Upper lobe of left lung (tissue), 6 donors: ENCODE measurements around the gene CD83. TPM values are rescaled to one million over a fixed set of nuclear protein-coding genes. Genes with fewer than 3 reads are reported as not detected.

Experiments
- ATAC-seq, 2 donors: fragments of 200-7000 bp; cut with Tn5 transposase; one replicate each; pipeline ENCODE4 v1.9.1; 2022; ENCODE audit warnings: mild to moderate bottlenecking in 2 of 2, moderate library complexity in 2 of 2; ENCODE audit not compliant: low FRiP score in 2 of 2
- DNase-seq, 2 donors: peaks; one replicate each; pipeline ENCODE4 v3.0.0-alpha.2; 2019 to 2020
- H3K27ac ChIP-seq, 4 donors: fragments of 200-600 bp; sonication (generic); one replicate each; pipeline ENCODE4 v1.5.1; 2016 to 2019
- H3K27me3 ChIP-seq, 4 donors: fragments of 200-600 bp; sonication (generic); one replicate each; pipeline ENCODE4 v1.5.1; 2017 to 2019
- H3K36me3 ChIP-seq, 4 donors: fragments of 200-600 bp; sonication (generic); one replicate each; pipeline ENCODE4 v1.5.1; 2016 to 2019
- H3K4me1 ChIP-seq, 4 donors: fragments of 200-600 bp; sonication (generic); one replicate each; pipeline ENCODE4 v1.5.1; 2018 to 2019
- H3K4me3 ChIP-seq, 4 donors: fragments of 200-600 bp; sonication (generic); one replicate each; pipeline ENCODE4 v1.5.1; 2017 to 2019; ENCODE audit warnings: mild to moderate bottlenecking in 2 of 4, moderate library complexity in 1 of 4
- H3K9me3 ChIP-seq, 4 donors: fragments of 200-600 bp; sonication (generic); one replicate each; pipeline ENCODE4 v1.5.1; 2018 to 2019
- CTCF ChIP-seq, 6 experiments: fragments of 450-650 bp in 4 of 6; fragments of 200-600 bp in 2 of 6; sonication (generic) in 2 of 6; IDR thresholded peaks; one replicate each; pipeline ENCODE4 v1.5.1; 2016 to 2019; ENCODE audit warnings: antibody characterized with exemption in 6 of 6
- EP300 ChIP-seq, 4 donors: sonication (generic); formaldehyde crosslinking; IDR thresholded peaks; one replicate each; pipeline ENCODE4 v1.5.1; 2017; ENCODE audit warnings: antibody characterized with exemption in 4 of 4, control low read depth in 2 of 4
- POLR2A ChIP-seq, 4 donors: fragments of 450-650 bp; IDR thresholded peaks; one replicate each; pipeline ENCODE4 v1.5.1; 2016 to 2017; ENCODE audit warnings: antibody characterized with exemption in 4 of 4, mild to moderate bottlenecking in 2 of 4
- POLR2AphosphoS5 ChIP-seq, 2 donors: sonication (generic); formaldehyde crosslinking; IDR thresholded peaks; one replicate each; pipeline ENCODE4 v1.5.1; 2017; ENCODE audit warnings: antibody characterized with exemption in 2 of 2
- WGBS, 2 donors: methylation state at CpG; one replicate each; pipeline ENCODE4 v1.1.5; 2017 to 2018; 5-methylcytosine and 5-hydroxymethylcytosine counted together
- total RNA-seq, 6 donors: library from RNA; depleted of rRNA in 4 of 6; stranded (reverse); fragments of >200 nt in 4 of 6; gene quantifications; one replicate each; pipeline versions ENCODE4 v1.1.0 to v1.2.1, GENCODE V29; 2016 to 2021
- donor health status: DM: no; HTN: no; CAD: no; lungs with moderate emphysema.
- donor health status: DM: no; HTN: yes; CAD: no; lungs with severe emphysema.

CD83 gene
- total RNA-seq, 6 donors from 2014 or later: 13.6 to 40.6 (median 21.5) TPM

GRCh38 chr6:14174226-14174625 lies 56.7 kb downstream of the CD83 start:
- 61 to 63% methylated on average over 3 of the region's 3 CpGs for WGBS, 2 donors
- Histone ChIP-seq H3K4me3 (no peak overlapping the region), H3K9me3 (peaks cover 10 to 17% (median 17%) of the 10 kb centered on the region in 4 donors), H3K27me3 (no peaks in the 10 kb centered on the region), H3K36me3 (no peaks in the 10 kb centered on the region), H3K27ac (no peak overlapping the region), H3K4me1 (no peaks in the 10 kb centered on the region)
- ATAC-seq (no peak), DNase-seq (no peak)
- TF ChIP-seq EP300 (IDR thresholded peaks at IDR 0.05): no peak
- no peak for TF ChIP-seq CTCF (IDR thresholded peaks at IDR 0.05)
- TF ChIP-seq POLR2AphosphoS5 (IDR thresholded peaks at IDR 0.05): no peak
- no peak for TF ChIP-seq POLR2A (IDR thresholded peaks at IDR 0.05)

- ATAC-seq: no peak
Measured at GRCh38 chr6:14174996-14175395, 57.4 kb downstream of the CD83 start.

GRCh38 chr6:14176429-14176828 lies 58.9 kb downstream of the CD83 start:
- WGBS, 2 donors: 62 to 77% methylated on average over 7 of the region's 7 CpGs
- TF ChIP-seq CTCF (IDR thresholded peaks at IDR 0.05) (no peak), POLR2AphosphoS5 (IDR thresholded peaks at IDR 0.05) (no peak), EP300 (IDR thresholded peaks at IDR 0.05) (no peak), POLR2A (IDR thresholded peaks at IDR 0.05) (no peak)
- no peak overlapping the region for H3K27ac ChIP-seq
- no peaks in the 10 kb centered on the region for H3K9me3 ChIP-seq
- no peak for DNase-seq
- H3K4me1 ChIP-seq: no peaks in the 10 kb centered on the region
- H3K36me3 ChIP-seq: no peaks in the 10 kb centered on the region
- no peak for ATAC-seq
- no peaks in the 10 kb centered on the region for H3K27me3 ChIP-seq
- no peak overlapping the region for H3K4me3 ChIP-seq

More at GRCh38 chr6:14174996-14175395, 57.4 kb downstream of the CD83 start:
- no peak for DNase-seq
- Histone ChIP-seq H3K4me1 (no peaks in the 10 kb centered on the region), H3K36me3 (no peaks in the 10 kb centered on the region), H3K4me3 (no peak overlapping the region), H3K27ac (no peak overlapping the region), H3K9me3 (peaks cover 4 to 10% (median 9%) of the 10 kb centered on the region in 4 donors), H3K27me3 (no peaks in the 10 kb centered on the region)
- no peak for TF ChIP-seq POLR2A (IDR thresholded peaks at IDR 0.05)
- no peak for TF ChIP-seq EP300 (IDR thresholded peaks at IDR 0.05)
- TF ChIP-seq POLR2AphosphoS5 (IDR thresholded peaks at IDR 0.05): no peak
- no peak for TF ChIP-seq CTCF (IDR thresholded peaks at IDR 0.05)
- 78 to 90% methylated on average over 4 of the region's 4 CpGs for whole genome bisulfite sequencing, 2 donors

GRCh38 chr6:14177413-14178082 lies 60.0 kb downstream of the CD83 start:
- DNase-seq: no peak
- 78 to 84% methylated on average over 6 of the region's 6 CpGs for WGBS, 2 donors
- no peak for ATAC-seq

More at GRCh38 chr6:14177413-14178082, 60.0 kb downstream of the CD83 start:
- TF ChIP-seq POLR2A (IDR thresholded peaks at IDR 0.05): no peak
- no peak for TF ChIP-seq EP300 (IDR thresholded peaks at IDR 0.05)
- no peak for TF ChIP-seq POLR2AphosphoS5 (IDR thresholded peaks at IDR 0.05)
- no peak for TF ChIP-seq CTCF (IDR thresholded peaks at IDR 0.05)
- H3K4me3 ChIP-seq: no peak overlapping the region
- no peaks in the 10 kb centered on the region for H3K9me3 ChIP-seq
- H3K27ac ChIP-seq: no peak overlapping the region
- H3K4me1 ChIP-seq: no peaks in the 10 kb centered on the region
- H3K36me3 ChIP-seq: no peaks in the 10 kb centered on the region
- H3K27me3 ChIP-seq: no peaks in the 10 kb centered on the region
